Central memory CD4-positive, alpha-beta T cell (primary cell): ENCODE data around the gene APBA3.

Experiments used
- DNase-seq: peaks from one replicate; pipeline ENCODE4 v3.0.0; 2022
- total RNA-seq, 3 experiments: gene quantifications; one replicate each; lab custom pipeline; 2026; lab: John Stamatoyannopoulos, UW

Gene APBA3, protein sequence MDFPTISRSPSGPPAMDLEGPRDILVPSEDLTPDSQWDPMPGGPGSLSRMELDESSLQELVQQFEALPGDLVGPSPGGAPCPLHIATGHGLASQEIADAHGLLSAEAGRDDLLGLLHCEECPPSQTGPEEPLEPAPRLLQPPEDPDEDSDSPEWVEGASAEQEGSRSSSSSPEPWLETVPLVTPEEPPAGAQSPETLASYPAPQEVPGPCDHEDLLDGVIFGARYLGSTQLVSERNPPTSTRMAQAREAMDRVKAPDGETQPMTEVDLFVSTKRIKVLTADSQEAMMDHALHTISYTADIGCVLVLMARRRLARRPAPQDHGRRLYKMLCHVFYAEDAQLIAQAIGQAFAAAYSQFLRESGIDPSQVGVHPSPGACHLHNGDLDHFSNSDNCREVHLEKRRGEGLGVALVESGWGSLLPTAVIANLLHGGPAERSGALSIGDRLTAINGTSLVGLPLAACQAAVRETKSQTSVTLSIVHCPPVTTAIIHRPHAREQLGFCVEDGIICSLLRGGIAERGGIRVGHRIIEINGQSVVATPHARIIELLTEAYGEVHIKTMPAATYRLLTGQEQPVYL
- 46.6 to 63.1 (median 50.8) reads per million in 3 experiments for total RNA-seq

- DNase-seq, result peak; percentile 91
Measured at GRCh38 chr19:3761382-3762129, at the start of gene APBA3. APBA3 (minus strand) TSS chr19:3761692; CDS start chr19:3760264, 1,428 bp downstream.

DNA sequence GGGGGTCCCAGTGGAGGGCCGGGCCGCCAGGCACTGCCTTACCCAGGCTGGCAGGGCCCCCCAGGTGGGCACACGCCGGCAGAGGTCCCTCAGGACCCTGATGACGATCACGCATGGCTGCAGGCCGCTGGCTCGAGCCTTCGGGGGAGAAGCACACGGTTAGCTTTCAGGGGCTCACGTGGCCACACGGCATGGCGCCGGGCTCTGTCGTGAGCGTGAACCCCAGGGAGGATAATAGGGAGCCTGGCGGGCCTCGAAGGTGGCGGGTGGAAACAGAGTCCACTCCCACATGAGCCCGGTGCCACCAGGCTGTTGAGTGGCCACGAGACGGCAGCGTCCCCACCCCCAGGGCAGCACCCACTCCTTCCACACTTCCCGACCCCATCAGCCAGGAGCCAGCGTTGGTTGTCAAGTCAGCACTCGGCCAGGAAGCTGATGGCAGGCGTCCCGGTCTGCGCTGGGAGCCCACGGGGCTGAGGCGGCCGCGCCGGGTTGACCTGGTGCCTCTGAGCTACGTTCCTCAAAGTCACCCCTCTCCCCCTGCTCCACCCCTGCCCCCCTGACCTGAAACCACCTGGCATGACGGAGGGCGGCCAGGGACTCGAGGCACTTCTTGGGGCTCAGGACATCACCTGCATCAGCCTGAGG, 49.3 kb upstream of the APBA3 start:
- DNase-seq, result no peak

DNA sequence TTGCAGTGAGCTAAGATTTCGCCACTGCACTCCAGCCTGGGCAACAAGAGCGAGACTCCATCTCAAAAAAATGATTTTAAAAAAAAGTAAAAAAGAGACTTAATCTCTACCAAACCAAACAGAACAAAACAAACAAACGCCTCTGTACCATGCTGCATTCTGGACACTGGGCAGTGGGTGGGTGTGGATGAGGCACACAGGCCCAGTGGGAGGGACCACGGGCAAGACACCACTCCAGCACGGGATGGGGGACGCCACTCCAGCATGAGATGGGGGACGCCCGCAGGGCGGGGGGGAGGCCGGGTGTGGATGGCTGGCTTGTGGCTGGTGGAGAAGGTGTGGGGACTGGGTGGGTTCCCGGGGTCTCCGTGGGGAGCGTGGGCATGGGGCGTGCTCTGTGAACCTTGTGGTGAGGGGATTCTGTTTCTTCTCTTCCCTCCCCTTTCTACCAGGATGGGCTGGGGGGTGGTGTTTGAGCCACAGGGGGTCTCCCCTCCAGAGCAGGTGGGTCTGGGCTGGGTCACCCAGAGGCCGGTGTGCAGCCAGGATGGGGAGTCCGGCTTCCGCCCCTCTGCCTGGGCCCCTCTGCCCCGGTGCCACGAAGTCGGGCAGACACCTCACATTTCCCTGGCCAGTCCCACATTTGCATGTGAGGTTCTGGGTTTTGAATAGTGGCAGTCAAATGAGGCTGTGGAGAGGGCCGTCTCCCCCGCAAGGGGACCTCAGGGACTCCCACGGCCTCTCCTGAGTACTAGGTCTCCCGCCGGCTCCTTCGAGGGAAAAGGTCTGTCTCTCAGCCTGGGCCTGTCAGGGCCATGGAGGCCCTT, 48.6 kb upstream of the APBA3 start:
- no peak for DNase-seq

DNA sequence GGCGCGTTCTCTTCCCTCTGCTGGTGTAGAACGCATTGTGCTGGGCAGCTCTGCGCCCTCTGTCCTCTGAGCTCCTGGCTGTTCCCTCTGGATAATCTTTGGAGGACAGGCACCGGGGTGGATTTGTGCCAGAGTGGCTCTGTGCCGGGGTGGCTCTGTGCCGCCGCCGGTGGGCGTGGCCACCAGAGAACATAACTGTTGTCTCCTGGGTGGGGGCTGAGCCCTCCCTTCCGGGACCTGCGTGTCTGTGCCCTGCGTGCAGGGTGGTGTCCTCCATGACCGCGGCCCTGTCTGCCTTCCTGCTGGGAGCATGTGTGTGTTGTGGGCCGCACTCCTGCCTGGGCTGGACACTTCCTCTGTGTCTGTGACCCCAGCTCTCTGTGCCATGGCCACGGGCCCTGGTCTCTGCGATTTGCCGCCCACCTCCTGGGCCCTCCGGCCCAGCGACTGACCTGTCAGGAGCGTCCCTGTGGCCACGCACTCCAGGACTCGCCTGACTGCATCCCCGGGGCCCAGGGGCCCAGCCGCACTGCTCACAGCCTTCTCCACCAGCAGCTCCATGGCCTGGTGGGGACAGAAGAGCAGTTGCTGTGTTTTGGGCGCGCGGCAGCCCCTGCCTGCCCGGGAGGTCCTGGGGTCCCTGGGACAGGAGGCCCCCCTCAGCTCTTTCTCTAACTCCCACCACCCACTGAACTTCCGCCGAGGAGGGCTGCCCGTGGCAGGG, 47.1 kb upstream of the APBA3 start:
- no peak for DNase-seq

DNA sequence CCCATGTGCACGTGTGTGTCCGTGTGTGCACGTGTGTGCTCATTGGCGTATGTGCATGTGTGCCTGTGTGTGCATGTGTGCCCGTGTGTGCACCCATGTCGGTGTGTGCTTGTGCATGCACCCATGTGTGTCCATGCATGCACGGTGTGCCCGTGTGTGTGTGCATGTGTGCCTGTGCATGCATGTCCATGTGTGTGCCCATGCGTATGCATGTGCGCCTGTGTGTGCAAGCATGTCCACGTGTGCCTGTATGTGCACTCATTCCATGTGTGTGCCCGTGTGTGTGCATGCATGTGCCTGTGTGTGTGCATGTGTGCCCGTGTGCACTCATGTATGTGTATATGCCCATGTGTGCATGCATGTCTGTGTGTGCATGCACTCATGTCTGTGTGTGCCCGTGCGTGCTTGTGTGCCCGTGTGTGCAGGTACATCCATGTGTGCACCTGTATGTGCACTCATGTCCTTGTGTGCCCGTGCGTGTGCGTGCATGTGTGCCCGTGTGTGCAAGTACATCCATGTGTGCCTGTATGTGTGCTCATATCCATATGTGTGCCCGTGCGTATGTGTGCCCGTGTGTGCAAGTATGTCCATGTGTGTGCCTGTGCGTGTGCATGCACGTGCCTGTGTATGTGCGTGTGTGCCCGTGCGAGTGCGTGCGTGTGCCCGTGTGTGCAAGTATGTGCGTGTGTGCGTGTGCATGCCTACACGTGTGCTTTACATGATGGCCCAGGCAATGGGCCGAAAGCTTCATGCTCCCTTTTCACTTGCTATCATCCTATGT, 46.3 kb upstream of the APBA3 start:
- DNase-seq, result no peak

- no peak for DNase-seq
Measured at GRCh38 chr19:3807131-3807480, 45.6 kb upstream of the APBA3 start.

GRCh38 chr19:3805859-3806258, 44.4 kb upstream of the APBA3 start:
- no peak for DNase-seq

GRCh38 chr19:3804429-3804828, 42.9 kb upstream of the APBA3 start:
- no peak for DNase-seq

GRCh38 chr19:3803986-3804385, 42.5 kb upstream of the APBA3 start:
- DNase-seq, result no peak

GRCh38 chr19:3803114-3803888, 41.8 kb upstream of the APBA3 start:
- no peak for DNase-seq

GRCh38 chr19:3801412-3802096, 40.1 kb upstream of the APBA3 start:
- DNase-seq, result peak; percentile 61

GRCh38 chr19:3800996-3801395, 39.5 kb upstream of the APBA3 start:
- DNase-seq, result no peak

DNA sequence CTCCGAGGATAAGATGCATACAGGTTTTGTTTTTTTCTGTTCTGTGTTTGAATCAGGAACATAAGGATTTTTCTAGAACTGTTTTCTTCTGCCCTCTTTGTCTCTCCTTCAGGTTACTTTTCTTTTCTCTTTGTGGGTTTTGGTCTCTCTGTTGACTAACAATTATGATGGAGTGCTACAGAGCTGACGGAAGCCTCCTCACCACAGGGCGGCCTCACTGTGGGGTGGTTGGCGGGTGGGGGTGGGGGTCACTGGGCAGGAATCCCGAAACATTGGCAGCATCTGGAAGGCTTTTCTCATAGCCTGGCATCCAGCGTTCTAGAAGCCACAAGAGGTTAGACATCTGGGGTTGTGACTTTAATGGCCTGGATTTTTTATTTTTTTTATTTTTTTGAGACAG, 36.6 kb upstream of the APBA3 start:
- peak; percentile 58 for DNase-seq

- no peak for DNase-seq
Measured at GRCh38 chr19:3796358-3796757, 34.9 kb upstream of the APBA3 start.

- no peak for DNase-seq
Measured at GRCh38 chr19:3793799-3794198, 32.3 kb upstream of the APBA3 start.

GRCh38 chr19:3792114-3792513, 30.6 kb upstream of the APBA3 start:
- no peak for DNase-seq

DNA sequence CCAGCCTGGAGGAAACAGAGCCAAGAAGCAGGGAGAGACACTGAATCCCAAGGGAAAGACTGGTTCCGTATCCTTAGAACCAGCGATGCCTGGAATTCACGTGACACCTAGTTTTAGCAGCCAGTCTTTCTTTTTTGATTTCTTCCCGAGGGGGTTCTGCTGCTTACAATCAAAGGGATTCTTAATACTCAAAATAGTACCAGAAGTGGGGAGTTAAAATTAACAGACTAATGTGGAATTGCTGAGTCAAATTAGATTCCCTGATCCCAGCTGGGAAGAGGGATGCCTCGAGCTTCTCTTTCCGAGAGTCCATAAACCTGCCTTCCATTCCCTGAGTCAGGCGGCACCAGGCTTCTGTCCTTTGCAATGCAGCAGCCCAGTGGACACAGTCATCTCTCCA, 29.4 kb upstream of the APBA3 start:
- DNase-seq, result no peak

GRCh38 chr19:3790209-3790734, 28.8 kb upstream of the APBA3 start:
- DNase-seq, result no peak
